Loucy (cell line): ENCODE measurements around the gene CDK11B.

Experiments used
- CTCF ChIP-seq: fragments of 200-600 bp; sonication (generic); conservative IDR thresholded peaks from 2 replicates; pipeline ENCODE4 v1.5.1; 2014; ENCODE audit warnings: mild to moderate bottlenecking, antibody characterized with exemption, low read length
- EZH2phosphoT487 ChIP-seq: fragments of 200-600 bp; IDR thresholded peaks from 2 replicates; pipeline ENCODE4 v1.6.1; 2018; ENCODE audit warnings: antibody characterized with exemption, mild to moderate bottlenecking, moderate library complexity, borderline replicate concordance

DNA sequence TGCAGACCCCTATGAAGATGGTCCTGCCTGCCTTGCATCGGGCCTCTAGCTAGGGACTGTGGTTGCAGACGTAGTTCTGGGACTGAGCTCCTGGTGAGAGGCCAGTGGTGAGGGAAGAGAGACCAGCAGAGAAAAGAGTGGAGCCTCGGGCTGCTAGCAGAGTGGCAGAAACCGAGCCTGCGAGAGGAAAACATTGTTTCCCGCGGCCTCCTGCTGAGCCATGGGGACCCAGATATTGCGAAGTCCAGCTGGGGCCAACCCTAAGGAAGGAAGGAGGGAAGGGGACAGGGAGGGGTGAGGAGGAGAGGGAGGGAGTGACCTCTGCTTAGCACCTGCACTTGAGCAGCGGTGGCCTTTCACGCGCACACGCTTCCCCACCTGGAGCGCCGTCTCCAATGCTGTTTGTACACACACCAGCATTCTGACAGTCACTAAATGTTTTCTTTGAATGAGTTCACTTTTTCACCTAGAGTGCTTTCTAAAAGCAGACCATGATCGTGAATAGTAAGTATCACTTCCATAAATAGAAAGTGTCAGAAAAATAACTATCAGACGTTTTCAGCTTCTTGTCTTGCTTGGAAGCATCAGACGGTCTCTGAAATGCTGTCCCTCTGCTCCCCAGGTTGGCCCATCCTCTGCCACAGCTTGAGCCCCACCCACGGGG lies 56.4 kb downstream of the CDK11B start:
- TF ChIP-seq CTCF (no peak), EZH2phosphoT487 (no peak)
